CD14-positive monocyte (primary cell): ENCODE results near the gene NCBP2. TPM values are rescaled to one million over a fixed set of nuclear protein-coding genes. Genes with fewer than 3 reads are reported as not detected.

ENCODE experiments used
- DNase-seq, 3 donors: peaks; one replicate each; pipeline ENCODE4 v3.0.0-alpha.2; 2011 to 2022
- H2AFZ ChIP-seq: 2 replicates; pipeline ENCODE4 v1.6.0; 2012; ENCODE audit warnings: mild to moderate bottlenecking, low read depth, low read length, inconsistent platforms; ENCODE audit not compliant: insufficient read depth, poor library complexity, severe bottlenecking
- H3K27ac ChIP-seq, 2 donors: 1 replicate in 1 of 2; 2 replicates in 1 of 2; pipeline ENCODE4 v1.5.1; 2012 to 2013; ENCODE audit warnings: low read length in 2 of 2, control low read depth in 1 of 2, inconsistent platforms in 1 of 2, low read depth in 1 of 2, mild to moderate bottlenecking in 1 of 2
- H3K27me3 ChIP-seq, 2 donors: one replicate each; pipeline versions ENCODE4 v1.6.0 to v1.6.1; 2011 to 2013; ENCODE audit warnings: low read length in 2 of 2; ENCODE audit not compliant: control insufficient read depth in 2 of 2, insufficient read depth in 2 of 2
- H3K36me3 ChIP-seq, 2 donors: replicated peaks in 1 of 2; 1 replicate in 1 of 2; 2 replicates in 1 of 2; pipeline versions ENCODE4 v1.5.1 to v1.6.1; 2012 to 2013; ENCODE audit warnings: low read length in 2 of 2, control low read depth in 1 of 2, inconsistent platforms in 1 of 2, mild to moderate bottlenecking in 1 of 2; ENCODE audit not compliant: insufficient read depth in 2 of 2, control insufficient read depth in 1 of 2
- H3K4me1 ChIP-seq, 2 donors: 1 replicate in 1 of 2; 2 replicates in 1 of 2; pipeline versions ENCODE4 v1.5.1 to v1.6.1; 2012 to 2013; ENCODE audit warnings: low read length in 2 of 2, control low read depth in 1 of 2, inconsistent platforms in 1 of 2, mild to moderate bottlenecking in 1 of 2, moderate library complexity in 1 of 2; ENCODE audit not compliant: insufficient read depth in 2 of 2, control insufficient read depth in 1 of 2
- H3K4me2 ChIP-seq: replicated peaks from 2 replicates; pipeline ENCODE3; 2012; ENCODE audit warnings: low read length, moderate library complexity, mild to moderate bottlenecking; ENCODE audit not compliant: poor library complexity, severe bottlenecking; ENCODE audit errors: extremely low read depth
- H3K4me3 ChIP-seq, 3 experiments: fragments of 200-600 bp in 1 of 3; sonication (generic) in 1 of 3; replicated peaks in 1 of 3; 1 replicate in 2 of 3; 2 replicates in 1 of 3; pipeline ENCODE4 v1.5.1; 2011 to 2013; ENCODE audit warnings: low read length in 3 of 3, mild to moderate bottlenecking in 3 of 3, control low read depth in 2 of 3, low read depth in 2 of 3, inconsistent platforms in 1 of 3, moderate library complexity in 1 of 3
- H3K79me2 ChIP-seq: 2 replicates; pipeline ENCODE4 v1.6.0; 2012; ENCODE audit warnings: mild to moderate bottlenecking, control low read depth, inconsistent platforms, low read length, moderate library complexity; ENCODE audit not compliant: insufficient read depth
- H3K9ac ChIP-seq: 2 replicates; pipeline ENCODE4 v1.6.0; 2017; ENCODE audit warnings: low read length, mild to moderate bottlenecking; ENCODE audit not compliant: insufficient read depth, poor library complexity, severe bottlenecking
- H3K9me3 ChIP-seq, 2 donors: replicated peaks in 1 of 2; 1 replicate in 1 of 2; 2 replicates in 1 of 2; pipeline versions ENCODE4 v1.5.1 to v1.6.1; 2012 to 2013; ENCODE audit warnings: low read length in 2 of 2, control low read depth in 1 of 2; ENCODE audit not compliant: control insufficient read depth in 1 of 2, insufficient read depth in 1 of 2
- H4K20me1 ChIP-seq: 2 replicates; pipeline ENCODE4 v1.6.0; 2012; ENCODE audit warnings: mild to moderate bottlenecking, low read length, control low read depth, moderate library complexity; ENCODE audit not compliant: insufficient read depth
- H3K27ac Mint-ChIP-seq, 7 donors: one replicate each; pipeline ENCODE4 v1.8.0; 2020; ENCODE audit warnings: mild to moderate bottlenecking in 7 of 7, mixed read lengths in 7 of 7, moderate library complexity in 6 of 7, inconsistent platforms in 2 of 7
- H3K27me3 Mint-ChIP-seq, 3 donors: one replicate each; pipeline ENCODE4 v1.8.0; 2021 to 2022; ENCODE audit warnings: low read depth in 3 of 3, mild to moderate bottlenecking in 3 of 3, mixed read lengths in 3 of 3, moderate library complexity in 3 of 3, inconsistent platforms in 1 of 3
- H3K36me3 Mint-ChIP-seq, 2 donors: one replicate each; pipeline ENCODE4 v1.8.0; 2020; ENCODE audit warnings: mixed read lengths in 2 of 2, inconsistent platforms in 1 of 2, mild to moderate bottlenecking in 1 of 2
- H3K4me1 Mint-ChIP-seq: one replicate; pipeline ENCODE4 v1.8.0; 2020; ENCODE audit warnings: mild to moderate bottlenecking, mixed read lengths
- H3K4me3 Mint-ChIP-seq, 2 donors: one replicate each; pipeline ENCODE4 v1.8.0; 2020; ENCODE audit warnings: mild to moderate bottlenecking in 2 of 2, mixed read lengths in 2 of 2, moderate library complexity in 1 of 2
- H3K9me3 Mint-ChIP-seq, 7 donors: one replicate each; pipeline ENCODE4 v1.8.0; 2020 to 2022; ENCODE audit warnings: mixed read lengths in 7 of 7, mild to moderate bottlenecking in 6 of 7, moderate library complexity in 6 of 7, inconsistent platforms in 2 of 7
- WGBS: methylation state at CpG from one replicate; pipeline ENCODE4 v1.1.5; 2013; ENCODE audit warnings: missing lambda C conversion rate; ENCODE audit not compliant: insufficient coverage; 5-methylcytosine and 5-hydroxymethylcytosine counted together
- intact Hi-C, 2 donors: fragments of 100-400 bp; cut with micrococcal nuclease; formaldehyde crosslinking; loops; one replicate each; pipeline versions ENCODE4 v1.15.0 to v1.15.1; 2023
- polyA plus RNA-seq, 3 donors: library from polyadenylated mRNA; depleted of rRNA in 1 of 3; unstranded in 2 of 3; stranded (reverse) in 1 of 3; fragments of 300-500 nt in 2 of 3; fragments of >200 nt in 1 of 3; fragmentation: Illumina TruSeq in 2 of 3; gene quantifications; 1 replicate in 2 of 3; 2 replicates in 1 of 3; pipeline ENCODE4 v1.2.3, GENCODE V29; 2012 to 2021
- TF ChIP-seq, protein P1 (sequence below): fragments of 200-600 bp; IDR thresholded peaks from one replicate; pipeline ENCODE4 v1.8.0; 2022; ENCODE audit warnings: antibody characterized with exemption, mild to moderate bottlenecking

Gene NCBP2
- polyA plus RNA-seq, 3 donors: 26.1 to 42.9 (median 33.4) TPM

DNA sequence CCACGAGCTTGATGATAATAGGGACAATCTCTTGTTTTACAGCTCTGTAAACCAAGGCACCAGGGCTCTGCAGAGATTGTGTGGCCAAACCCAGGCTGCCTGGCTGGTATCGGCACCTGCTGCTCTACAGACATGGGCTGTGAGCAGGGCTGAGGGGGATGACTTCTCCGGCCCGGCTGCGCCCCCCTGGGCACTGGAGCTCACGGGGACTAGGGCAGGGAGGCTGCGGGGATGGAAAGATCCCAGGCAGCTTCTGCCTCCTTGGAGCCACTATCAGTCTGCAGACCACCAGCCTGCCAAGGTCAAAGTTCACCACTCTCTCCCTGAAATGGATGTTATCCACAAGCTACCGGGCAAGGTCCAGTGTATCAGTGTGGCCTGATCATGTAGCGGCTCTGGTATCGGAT, 48.3 kb upstream of the NCBP2 start:
- DNase-seq: no peak
- Mint-ChIP-seq H3K4me3 (no peak overlapping the region), H3K27me3 (peaks cover 0 to 2% (median 0%) of the 10 kb centered on the region in 3 donors), H3K4me1 (no peaks in the 10 kb centered on the region), H3K9me3 (peaks cover 0 to 1% (median 0%) of the 10 kb centered on the region in 7 donors), H3K27ac (no peak overlapping the region), H3K36me3 (no peaks in the 10 kb centered on the region)
- Histone ChIP-seq H3K9me3 (no peaks in the 10 kb centered on the region), H3K27ac (no peak overlapping the region), H2AFZ (no peak overlapping the region), H3K9ac (no peak overlapping the region), H3K4me3 (no peak overlapping the region), H3K36me3 (no peaks in the 10 kb centered on the region), H3K4me1 (no peaks in the 10 kb centered on the region), H3K27me3 (no peaks in the 10 kb centered on the region), H3K79me2 (no peaks in the 10 kb centered on the region), H4K20me1 (no peaks in the 10 kb centered on the region), H3K4me2 (no peak overlapping the region)
- WGBS: 100% methylated on average over 9 of the region's 10 CpGs
- TF ChIP-seq, protein P1, sequence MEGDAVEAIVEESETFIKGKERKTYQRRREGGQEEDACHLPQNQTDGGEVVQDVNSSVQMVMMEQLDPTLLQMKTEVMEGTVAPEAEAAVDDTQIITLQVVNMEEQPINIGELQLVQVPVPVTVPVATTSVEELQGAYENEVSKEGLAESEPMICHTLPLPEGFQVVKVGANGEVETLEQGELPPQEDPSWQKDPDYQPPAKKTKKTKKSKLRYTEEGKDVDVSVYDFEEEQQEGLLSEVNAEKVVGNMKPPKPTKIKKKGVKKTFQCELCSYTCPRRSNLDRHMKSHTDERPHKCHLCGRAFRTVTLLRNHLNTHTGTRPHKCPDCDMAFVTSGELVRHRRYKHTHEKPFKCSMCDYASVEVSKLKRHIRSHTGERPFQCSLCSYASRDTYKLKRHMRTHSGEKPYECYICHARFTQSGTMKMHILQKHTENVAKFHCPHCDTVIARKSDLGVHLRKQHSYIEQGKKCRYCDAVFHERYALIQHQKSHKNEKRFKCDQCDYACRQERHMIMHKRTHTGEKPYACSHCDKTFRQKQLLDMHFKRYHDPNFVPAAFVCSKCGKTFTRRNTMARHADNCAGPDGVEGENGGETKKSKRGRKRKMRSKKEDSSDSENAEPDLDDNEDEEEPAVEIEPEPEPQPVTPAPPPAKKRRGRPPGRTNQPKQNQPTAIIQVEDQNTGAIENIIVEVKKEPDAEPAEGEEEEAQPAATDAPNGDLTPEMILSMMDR: no peak
- intact Hi-C loops: loop anchor here in 1 of 2 donors (10.0 kb wide), 1 partner anchor 54 kb away; no protein-coding TSS in a partner anchor

GRCh38 chr3:196989721-196990262, 47.5 kb upstream of the NCBP2 start:
- Histone ChIP-seq H3K79me2 (no peaks in the 10 kb centered on the region), H3K4me2 (no peak overlapping the region), H2AFZ (no peak overlapping the region), H4K20me1 (no peaks in the 10 kb centered on the region), H3K27ac (no peak overlapping the region), H3K9me3 (no peaks in the 10 kb centered on the region), H3K36me3 (no peaks in the 10 kb centered on the region), H3K9ac (no peak overlapping the region), H3K4me1 (no peaks in the 10 kb centered on the region), H3K4me3 (no peak overlapping the region), H3K27me3 (no peaks in the 10 kb centered on the region)
- Mint-ChIP-seq H3K27ac (no peak overlapping the region), H3K36me3 (no peaks in the 10 kb centered on the region), H3K27me3 (peaks cover under 1 to 2% (median 2%) of the 10 kb centered on the region in 3 donors), H3K4me3 (no peak overlapping the region), H3K4me1 (no peaks in the 10 kb centered on the region), H3K9me3 (peaks cover 0 to 1% (median 0%) of the 10 kb centered on the region in 7 donors)
- intact Hi-C loops: loop anchor here in 1 of 2 donors (10.0 kb wide), 1 partner anchor 55 kb away; no protein-coding TSS in a partner anchor
- 98% methylated on average over 18 of the region's 19 CpGs for WGBS
- TF ChIP-seq, protein P1: no peak
- no peak for DNase-seq
